CD4-positive, alpha-beta T cell treated with Interleukin-6 at 100 ng/mL for 8 hours (primary cell): ENCODE measurements around the gene VSIG8.

Source experiments
- DNase-seq: peaks from one replicate; pipeline ENCODE4 v3.0.0-alpha.2; 2020; ENCODE audit warnings: mixed read lengths, low spot score

Gene VSIG8

DNA sequence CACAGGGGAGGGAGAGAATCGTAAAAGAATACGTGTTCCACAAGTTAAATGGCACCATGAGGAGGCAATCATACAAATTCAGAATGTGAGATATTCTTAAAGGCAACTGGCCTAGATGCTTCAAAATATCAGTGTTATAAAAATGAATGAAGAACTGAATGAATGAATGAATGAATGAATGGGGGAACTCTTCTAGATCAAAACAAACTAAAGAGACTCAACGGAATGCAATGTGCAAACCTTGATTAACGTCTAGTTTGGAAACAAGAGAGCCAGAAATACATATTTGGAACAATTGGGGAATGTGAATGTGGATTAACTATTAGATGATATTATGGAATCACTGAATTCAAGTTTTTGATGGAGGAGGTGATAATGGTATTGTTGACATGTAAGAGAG lies 20.7 kb upstream of the VSIG8 start:
- no peak for DNase-seq

DNA sequence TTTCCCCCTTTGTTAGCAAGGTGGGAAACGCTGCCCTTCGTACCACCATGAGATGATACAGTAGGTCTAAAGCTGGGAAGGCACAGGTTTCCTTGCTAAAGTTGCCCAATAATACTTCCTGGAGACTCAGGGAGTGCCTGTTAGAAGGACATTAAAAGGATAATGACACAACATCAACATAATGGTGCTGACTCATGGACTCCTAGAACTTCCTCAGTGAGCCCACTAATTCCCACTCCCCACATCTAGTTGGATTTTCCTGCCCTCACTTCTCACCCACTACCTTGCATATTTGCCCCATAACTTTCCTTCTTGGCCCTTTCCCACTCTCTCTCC lies 20.0 kb upstream of the VSIG8 start:
- DNase-seq = no peak

DNA sequence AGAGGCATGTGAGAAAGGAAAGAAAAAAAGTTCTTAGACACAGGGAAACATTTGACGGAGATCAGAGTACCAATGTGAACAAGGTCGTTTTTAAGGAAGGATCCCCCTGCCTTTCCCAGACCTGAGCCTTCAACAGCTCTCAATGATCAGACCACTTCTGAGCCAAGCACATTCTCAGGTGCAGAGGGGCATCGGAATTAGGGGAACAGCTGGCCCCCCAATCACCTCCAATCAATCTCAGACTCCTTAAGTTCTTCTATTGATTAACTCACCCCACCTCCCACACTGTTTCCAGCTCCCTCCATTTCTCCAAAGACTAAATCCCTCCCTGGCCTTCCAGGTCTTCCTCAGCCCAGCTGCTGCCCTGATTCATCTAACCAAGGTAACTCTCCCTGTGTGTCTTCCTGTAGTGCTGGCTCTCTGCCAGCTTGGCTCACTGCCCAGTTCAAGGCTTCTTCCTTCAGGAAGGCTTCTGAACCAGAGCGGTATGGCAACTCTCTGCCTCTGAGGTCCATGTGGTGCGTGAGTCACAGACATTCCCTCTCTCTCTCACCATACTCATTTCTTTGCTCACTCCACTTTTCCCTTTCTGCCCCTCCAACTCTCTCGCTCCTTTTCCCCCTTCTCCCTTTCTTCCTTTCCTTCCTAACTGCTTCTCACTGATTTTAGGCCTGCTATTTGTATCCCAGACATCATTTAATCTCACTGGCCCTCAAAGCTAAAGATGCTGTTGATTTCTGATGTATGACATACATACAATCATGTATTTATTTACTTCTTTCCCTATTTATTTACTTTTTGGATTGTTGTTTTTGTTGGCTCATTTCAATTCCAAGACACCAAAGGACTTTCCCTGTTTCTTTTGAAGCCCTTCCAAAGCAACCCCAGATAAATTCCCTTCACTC lies 19.4 kb upstream of the VSIG8 start:
- DNase-seq = peak; percentile 59

DNA sequence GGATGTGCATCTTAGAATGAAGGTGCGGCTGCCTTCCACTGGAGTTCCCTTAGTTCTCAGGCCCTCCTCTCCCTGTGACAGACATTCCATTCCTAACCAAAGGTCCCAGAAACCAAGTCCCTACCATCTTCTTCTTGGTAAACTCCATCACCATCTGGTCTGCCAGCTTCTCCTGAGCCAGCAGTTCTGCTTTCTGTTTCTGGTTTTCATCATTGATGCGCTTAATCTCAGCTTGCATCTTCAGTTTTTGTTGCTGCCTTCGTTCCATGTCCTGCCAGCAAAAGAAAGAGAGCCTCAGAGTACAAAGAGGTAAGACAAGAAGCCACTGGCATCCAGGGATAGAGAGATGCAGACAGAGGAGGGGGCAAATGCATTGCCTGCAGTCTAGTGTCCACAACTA lies 18.0 kb upstream of the VSIG8 start:
- DNase-seq = no peak

DNA sequence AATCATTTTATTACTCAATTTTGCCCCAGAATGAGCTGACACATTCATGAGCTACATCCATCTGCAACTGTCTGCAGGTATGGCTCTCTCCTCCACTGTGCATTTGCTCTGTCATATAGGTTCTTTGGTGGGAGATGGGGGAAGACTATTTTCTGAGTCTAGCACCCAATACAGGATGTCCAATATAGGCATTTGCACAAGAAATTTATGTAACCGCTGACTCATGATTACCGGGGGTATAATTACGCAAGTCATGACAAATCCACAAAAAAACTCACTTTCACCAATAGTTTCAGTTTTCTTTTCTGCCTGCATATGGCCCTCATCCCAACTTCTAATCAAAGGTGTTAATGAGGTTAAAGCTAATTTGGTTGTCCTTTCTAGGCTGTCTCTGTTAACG lies 17.5 kb upstream of the VSIG8 start:
- DNase-seq = no peak

DNA sequence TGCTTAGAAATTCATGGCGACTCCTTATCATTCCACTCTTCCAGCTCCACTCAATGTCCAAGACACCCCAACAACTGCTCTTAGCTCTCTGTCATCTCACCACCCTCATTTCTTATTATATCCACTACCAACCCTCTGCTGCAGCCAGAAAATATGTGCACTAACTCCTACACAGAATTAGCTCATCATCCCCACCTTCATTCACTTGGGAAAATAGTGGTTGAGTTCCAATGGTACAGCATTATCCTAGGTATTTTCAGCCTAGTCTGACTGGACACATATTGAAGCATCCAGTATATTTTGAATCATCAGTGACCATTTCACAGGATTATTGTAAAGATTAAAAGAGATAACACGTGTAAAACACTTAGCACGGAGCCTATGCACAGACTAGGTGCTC lies 16.7 kb upstream of the VSIG8 start:
- DNase-seq = no peak

DNA sequence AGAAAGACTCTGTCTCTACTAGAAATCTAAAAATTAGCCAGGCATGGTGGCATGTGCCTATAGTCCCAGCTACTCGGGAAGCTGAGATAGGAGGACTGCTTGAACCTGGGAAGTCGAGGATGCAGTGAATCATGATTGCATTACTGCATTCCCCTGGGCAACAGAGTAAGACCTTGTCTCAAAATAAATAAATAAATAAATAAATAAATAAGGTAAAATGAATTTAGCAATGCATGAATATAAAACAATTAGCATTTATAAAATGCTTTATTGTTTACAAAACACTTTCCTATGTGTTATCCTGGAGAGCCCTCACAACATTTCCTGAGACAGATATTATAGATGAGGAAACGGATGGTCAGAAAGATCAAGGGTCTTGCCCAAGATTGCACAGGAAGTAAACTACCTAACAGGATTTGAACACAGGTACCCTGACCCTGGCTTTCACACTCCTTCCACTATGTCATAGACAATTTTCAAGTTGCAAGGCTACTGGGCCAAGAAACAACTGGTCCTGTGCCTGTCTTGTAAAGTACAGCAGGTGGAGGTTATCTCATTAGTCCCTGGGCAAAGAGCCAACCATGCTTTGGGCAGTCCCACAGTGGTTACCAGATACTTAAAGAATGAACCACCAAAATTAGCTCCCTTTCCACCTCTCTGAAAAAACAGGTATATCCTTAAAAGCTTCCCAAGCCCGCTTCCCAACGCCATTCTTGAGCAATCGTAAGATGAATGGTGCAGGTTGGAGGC lies 15.4 kb upstream of the VSIG8 start:
- DNase-seq = no peak

DNA sequence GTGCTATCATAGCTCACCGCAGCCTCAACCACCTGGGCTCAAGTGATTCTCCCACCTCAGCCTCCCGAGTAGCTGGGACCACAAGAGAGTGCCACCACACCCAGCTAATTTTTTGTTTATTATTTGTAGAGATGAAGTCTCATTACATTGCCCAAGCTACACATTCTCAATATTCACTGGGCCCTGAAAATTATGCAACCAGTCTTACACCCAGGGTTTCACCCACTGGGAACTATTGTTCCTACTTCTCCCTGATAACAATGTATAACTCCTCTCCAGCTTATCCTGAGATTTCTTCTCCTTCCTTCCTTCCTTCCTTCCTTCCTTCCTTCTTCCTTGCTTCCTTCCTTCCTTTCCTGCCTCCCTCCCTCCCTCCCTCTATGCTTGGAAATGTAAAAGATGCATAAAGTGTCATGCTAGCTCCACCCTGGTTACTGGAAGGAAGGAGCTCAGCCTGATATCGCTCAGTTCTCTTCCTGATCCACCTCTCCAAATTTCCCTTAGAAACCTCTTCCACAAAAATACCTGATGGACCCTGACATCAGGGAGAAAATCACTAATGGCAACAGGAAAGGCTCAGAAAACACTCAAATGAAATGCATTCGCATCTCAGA lies 11.2 kb upstream of the VSIG8 start:
- no peak for DNase-seq

DNA sequence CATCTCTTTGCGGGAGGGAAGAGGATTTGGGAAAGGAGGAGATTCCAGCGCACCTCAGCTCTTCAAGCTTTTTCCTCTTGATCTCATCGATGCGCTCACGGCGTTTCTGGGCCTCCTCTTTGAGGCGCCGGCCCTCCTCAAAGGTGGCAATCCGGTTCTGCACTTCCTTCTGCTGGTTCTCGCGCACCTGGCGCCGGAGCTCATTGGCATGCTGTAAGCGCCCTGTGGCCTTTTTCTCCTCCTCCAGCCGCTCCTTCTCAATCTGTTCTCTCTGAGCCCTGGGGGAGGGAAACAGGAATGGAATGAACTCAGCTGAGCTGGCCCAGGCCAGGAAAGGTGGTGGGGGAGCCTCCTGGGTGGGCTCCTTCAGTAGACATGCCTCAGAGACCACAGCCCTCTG lies 10.4 kb upstream of the VSIG8 start:
- DNase-seq = no peak

DNA sequence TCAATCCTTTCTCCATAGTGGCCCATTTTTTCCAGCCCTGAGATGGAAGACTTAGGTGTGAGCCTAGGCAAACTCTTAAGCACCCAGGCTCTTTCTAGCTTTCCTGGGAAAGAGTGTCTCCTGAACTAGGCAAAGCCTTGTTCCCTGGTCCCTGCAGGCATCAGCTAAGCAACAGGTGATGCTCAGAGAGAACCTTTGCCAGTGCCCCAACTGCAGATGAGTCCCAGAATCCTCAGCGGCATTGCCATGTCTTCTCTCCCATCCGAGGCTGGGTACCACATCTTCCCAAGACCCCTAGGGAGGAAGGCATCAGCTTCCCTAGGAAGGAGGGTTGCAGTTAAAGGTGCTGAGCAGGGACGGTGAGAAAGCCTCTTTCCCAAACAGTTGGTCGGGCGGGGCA lies 8.2 kb upstream of the VSIG8 start:
- no peak for DNase-seq

DNA sequence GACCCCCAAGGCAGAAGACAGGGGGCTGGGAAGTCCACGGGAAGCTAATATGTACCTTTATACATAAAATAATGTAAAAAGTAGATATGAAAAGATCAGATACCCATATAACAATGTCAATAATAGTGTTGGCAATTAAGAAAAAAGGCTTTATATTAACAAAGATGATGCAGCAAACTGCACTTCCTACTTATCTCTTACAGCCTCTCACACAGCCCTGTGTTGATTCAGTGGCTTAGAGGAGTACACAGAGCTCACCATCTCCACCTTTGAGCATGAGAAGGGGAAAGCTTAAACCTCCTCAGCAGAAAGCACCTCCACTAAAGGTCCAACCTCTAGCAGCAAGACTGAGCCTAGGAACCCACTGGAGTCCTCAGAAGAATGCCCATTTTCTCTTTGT lies 7.2 kb upstream of the VSIG8 start:
- no peak for DNase-seq

DNA sequence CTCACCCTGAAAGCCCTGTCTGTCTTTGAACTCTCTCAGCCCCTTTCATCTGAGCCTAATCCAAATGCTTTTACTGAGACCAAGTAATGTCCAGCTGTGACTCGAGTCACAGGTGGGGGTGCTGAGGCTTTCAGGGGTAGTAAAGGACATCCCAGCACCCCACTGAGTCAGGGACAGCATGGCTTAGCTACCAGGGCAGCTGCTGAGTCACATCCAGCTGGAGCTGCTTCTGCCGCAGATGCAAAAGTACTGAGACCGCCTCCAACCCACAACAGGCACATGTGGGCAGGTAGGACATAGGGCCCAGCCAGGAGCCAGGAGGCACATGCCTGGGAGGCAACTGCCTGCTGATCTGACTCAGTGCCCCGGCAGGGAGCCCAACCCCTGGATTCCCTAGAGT lies 6.7 kb upstream of the VSIG8 start:
- DNase-seq = no peak

DNA sequence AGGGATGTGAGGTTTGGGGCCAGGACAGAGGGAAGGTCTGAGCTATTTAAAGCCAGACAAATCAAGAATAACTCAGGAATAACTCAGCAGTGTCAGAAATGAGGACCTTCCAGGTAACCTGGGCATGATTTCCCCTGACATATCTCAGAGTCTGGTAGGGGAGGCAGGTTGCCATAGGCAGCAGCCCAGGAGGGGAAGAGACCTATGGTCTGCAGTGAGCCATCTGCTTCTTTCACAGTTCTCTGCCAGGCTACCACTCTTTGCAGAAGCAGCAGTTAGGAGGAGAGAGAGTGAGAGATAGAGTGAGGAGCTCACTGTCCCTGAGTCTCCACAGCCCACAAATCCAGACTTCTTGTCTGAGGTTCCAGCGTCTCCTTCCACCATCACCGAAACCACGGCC lies 6.3 kb upstream of the VSIG8 start:
- no peak for DNase-seq

DNA sequence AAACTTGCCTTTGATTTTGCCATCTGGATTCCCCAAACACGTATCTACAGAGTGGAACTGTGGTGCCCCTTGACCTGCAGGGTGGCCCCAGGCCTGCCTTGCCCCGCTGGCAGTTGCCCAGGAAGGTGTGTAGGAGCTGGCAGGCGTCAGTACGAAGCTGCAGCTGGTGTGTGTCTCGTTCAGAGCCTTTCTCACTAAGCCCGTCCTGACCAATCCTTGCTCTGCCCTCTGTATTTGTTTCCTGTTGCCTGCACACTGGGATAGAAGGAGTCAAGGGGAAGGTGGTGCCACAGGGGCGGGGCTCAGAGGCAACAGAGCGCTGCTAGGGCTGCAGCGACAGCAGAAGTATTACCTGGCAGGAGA lies 5.2 kb upstream of the VSIG8 start:
- no peak for DNase-seq

DNA sequence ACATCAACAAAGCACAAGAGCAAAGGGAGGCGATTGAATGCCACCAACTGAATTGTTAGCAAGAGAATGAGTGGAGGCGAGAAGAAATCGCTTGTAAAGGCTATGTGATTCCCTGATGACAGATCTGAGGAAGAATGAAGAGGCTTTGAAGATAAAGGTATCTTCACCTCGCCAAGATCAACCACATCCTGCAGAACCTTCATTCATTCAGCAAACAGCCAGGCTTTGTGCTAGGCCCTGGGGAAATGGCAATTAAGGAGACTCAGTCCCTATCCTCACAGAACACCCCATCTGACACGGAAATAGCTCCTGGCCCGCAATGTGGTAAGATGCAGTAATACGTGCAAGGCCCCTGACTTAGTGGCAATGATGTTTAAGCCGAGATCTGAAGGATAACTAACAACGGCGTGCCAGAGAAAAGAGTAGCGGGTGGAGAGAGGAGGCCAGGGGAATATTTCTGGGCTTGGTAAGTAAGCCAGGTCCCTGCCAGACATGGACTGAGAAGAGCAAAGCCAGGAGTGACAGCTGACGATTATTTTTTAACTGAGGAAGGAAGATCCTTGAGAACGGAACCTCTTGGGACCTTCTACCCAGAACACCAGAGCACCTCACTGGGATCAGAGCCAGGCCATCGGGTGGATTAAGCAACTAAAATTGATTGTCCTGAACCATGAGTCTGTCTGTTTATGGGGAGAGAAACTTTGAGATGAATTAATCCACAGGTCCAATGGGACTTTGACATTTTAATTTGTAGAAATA lies 4.6 kb upstream of the VSIG8 start:
- no peak for DNase-seq

DNA sequence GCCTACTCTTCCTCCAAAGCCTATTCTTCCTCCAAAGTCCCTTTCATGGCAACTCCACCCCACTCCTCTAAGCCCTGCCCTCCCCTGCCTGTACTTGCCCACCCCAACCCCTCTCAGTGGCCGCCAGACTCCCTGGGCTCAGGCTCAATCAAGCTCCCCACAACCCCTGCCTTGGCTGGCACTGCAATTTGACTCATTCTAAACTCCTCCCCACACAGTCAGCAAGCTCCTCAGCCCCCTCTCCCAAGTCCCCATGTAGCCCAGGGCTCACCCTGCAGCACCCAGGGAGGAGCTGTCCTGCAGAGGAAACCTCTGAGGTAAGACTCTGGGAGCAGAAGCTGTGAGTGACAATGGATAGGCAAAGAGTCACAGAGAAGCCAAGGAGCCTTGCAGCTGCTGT lies 3.6 kb upstream of the VSIG8 start:
- DNase-seq = no peak

DNA sequence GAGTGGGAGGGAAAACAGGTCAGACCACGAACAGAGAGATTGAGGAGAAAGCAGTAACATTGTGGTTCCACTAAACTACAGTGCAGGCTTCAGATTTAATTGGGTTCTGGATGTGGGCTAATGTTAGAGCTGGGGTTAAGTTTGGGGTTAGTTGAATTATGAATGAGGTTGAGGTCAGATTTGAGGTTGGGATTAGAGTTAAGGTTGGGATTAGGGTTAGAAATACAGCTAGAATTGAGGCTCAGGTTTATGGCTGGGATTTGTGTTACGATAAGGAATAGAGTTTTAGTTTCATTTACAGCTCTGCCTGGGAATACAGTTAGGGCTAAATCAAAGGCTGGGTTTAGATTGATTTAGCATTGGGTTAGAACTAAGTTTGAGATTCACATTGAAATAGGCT lies 1.8 kb upstream of the VSIG8 start:
- DNase-seq = no peak

DNA sequence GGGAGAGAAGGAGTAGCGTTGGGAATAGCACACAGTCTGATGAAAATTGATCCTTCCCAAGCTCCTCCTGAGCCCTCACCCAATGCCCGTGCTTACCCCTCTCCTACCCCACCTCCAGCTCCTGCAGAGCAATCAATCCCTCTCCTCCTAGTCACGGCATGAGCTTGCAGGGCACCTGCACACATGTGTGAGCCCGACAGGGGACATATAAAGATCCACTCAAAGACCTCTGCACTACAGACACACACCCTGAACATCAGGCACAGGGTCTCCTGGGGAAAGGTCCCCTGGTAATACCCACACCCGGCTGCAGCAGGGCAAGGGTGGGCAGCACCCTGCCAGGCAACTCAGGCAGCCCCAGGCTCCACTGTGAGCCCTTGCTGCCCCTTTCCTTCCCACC lies 426 bp downstream of the VSIG8 start:
- DNase-seq = no peak

DNA sequence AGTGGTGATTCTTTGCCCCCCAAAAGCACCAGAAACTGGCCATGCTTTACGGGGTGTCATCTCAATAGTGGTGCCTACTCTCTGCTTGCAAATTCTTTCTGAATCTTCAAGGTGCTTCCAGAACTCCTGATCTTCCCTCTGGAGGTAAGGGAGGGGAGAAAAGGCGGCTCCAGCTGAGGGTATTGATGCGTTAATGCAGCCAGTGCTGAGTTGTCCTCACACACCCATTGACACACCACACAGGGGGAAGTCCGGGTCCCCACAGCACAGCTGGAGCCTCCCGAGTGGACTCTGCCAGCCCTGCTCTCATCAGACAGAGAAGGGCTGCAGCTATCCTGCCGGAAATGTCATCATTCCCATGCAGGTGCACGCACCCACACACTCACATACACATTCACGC lies 1.2 kb downstream of the VSIG8 start:
- DNase-seq = no peak

DNA sequence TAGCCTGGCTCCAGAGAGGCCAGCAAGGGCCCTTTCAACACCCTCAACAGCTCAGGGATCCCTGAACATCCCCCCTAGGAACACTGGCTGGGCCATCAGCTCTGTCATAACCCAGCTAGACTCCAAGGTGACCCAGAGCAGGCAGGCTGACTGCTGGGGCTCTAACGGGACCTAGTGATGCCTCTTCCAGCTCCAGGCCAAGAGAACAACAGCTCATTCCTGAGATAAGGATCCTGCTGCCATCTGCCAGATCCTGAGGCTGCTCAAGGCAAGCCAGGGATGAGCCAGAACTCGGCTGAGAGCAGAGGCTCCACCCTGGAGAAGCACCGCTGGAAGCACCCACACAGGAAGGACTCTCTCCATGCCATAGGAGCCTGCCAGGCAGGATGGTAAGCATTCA lies 2.0 kb downstream of the VSIG8 start:
- no peak for DNase-seq

DNA sequence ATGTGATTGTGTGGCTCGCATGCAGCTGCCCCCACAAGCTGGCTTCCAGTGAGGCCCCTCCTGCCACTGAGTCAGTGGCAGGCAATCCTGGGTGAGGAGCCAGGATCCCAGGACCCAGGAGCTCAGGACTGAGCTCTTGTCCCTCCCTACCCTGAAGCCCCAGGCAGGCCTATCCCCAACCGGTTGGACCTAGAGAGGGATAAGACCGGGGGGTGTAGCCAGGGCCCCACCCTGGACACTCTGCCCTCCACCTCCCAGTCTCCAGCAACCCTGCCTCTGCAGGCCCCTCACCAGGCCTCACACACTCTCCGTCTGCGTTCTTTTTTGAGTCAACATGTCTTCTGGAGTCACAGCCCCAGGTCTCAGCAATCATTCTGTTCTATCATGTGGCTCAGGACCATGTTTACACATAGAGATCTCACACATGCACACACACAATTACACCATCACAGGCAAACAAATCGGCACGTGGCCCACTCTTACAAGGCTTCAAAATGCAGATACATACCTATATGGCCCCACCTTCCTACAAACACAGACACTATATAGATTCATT lies 2.6 kb downstream of the VSIG8 start:
- no peak for DNase-seq

DNA sequence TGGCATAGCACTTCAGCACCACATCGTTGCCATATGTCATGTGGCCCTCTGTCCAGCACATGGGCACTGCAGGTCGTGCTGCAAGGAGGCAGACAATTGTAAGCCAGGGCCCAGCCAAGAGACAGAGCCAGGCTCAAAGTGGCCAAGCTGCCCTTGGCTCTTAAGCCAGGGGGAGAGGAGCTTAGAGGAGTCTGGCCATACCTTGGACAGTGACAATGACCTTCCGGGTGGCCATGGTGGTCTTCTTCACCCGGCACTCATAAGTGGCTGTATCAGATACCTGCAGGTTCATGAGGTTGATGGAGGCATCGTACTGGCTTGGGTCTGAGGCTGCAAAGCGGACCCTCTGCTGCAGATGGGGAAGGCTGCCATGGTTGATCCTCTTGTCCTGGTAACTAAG lies 4.6 kb downstream of the VSIG8 start:
- no peak for DNase-seq
